GM19239 (cell line): Measurements from ENCODE around the gene HS6ST1.

Experiments
- DNase-seq: peaks from one replicate; pipeline ENCODE4 v3.0.0; 2011; ENCODE audit warnings: low spot score; ENCODE audit not compliant: insufficient read length
- FAIRE-seq: peaks from 2 replicates; lab custom pipeline; 2011; peaks lifted over from hg19 to GRCh38; lab: Jason Lieb, UNC

The HS6ST1 gene

GRCh38 chr2:128286011-128286721 is 32.5 kb downstream of the HS6ST1 start:
- DNase-seq (no peak), FAIRE-seq (no peak)

- no peak for DNase-seq
- no peak for FAIRE-seq
These were observed 33.2 kb downstream of the HS6ST1 start for GRCh38 chr2:128285329-128285931.

DNA sequence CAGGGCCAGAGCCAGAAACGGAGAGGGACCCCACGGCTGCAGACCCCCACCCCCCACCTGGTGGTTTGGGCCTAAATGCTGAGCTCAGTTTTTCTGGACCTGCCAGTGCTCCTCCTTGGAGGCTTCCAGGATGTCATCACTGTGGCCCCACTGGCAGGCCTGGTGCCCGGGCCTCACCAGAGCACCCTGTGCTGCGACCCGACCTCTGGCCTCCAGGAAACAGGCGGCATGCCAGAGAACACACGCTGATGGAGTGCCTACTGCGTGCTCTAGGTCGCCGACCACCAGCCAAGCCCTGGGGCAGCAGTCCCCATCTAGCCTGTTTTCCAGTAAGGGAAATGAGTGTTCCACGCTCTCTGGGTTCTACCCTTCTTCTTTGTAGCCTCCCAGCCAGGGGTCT is 33.8 kb downstream of the HS6ST1 start:
- DNase-seq, result no peak
- FAIRE-seq, result no peak

GRCh38 chr2:128284037-128284441 is 34.6 kb downstream of the HS6ST1 start:
- FAIRE-seq (no peak), DNase-seq (no peak)

GRCh38 chr2:128282976-128283810 is 35.5 kb downstream of the HS6ST1 start:
- FAIRE-seq (no peak), DNase-seq (no peak)

DNA sequence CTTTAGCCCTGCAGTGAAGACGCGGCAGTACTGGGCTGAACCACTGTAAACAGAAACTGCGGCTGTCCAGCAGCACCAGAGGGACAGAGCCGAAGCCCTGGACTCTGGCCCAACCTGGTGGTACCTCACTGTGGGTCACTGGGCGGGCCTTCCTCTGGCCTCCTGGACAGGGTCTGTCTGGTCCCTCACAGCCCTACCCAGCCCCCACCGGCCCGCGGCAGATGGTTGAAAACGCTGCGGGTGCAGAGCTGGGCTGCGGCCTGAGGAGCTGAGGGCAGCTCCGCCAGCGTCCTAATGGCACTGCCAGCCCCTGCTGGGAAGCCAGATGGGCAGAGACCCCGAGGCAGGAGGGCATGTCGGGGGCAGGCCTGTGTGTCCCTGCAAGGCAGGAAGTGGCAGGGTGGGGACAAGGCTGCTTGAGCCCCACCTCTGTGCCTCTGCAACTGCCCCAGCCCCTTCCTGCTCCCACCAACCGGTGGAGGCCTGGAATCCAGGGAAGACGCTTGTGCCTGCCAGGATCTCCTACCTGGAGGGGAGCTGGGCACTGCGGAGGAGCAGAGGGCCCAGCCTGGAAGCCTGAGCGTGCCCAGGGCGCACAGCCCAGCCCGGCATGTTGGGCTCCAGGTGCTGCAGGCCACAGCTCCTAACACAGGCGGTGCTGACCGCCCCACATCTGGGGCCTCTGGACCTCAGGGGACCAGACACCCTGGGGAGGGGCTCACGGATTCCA is 36.3 kb downstream of the HS6ST1 start:
- FAIRE-seq, result no peak
- no peak for DNase-seq

- FAIRE-seq (no peak), DNase-seq (no peak)
These were observed 36.8 kb downstream of the HS6ST1 start for GRCh38 chr2:128281852-128282245.

DNA sequence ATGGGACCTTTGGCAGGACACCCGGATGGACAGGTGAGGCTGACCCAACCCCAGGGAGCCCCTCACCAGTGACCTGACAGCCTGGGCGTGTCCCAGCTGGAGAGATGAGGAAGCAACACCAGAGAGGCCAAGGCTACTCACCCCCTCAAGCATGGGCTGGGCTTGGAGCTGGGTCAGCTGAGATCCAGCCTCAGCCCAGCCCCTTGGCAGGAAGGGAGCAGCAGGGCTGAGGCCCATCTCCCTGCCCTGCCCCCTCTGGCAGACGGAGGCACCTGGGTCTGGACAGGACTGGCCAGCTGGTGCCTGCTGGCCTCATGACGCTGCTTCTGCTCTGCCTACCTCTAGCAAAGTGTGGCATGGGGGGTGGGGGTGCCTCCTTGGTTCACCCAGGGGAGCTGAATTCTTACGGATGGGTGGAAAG is 37.8 kb downstream of the HS6ST1 start:
- FAIRE-seq, result no peak

DNA sequence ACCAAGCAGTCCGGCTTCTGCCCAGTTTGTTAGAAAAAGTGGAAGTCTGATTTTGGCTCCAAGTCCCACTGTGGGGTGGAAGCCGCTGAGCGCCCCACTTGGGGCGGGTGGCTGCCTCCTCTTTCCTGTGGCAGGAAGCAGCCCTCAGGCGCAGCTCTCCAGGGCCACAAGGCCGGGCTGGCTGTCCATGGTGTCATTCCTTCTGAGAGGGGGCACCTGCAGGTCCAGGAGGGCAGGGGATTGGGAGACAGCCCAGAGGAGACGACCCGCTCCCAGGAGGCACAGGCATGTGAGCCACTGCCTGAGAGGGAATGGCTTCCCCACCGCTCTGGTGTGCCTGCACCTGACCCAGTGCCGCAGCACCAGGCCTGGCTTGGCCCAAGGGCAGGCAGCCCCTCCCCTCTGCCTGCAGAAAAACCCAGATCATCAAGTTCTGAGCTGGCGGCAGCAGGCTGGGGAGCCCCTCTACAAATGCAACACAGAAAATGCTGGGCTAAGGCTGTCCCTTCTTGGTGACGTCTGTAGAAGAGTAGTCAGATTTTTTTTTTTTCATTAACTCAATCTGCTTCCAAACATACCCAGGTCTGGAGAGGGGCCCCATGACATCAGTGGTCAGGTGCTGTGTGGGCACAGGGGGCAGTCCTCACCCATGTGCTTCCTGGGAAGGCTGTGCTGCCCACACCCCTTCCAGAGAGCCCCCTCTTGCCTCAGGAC is 38.4 kb downstream of the HS6ST1 start:
- FAIRE-seq, result no peak
- DNase-seq, result no peak

More for the DNA sequence above, 37.8 kb downstream of the HS6ST1 start:
- DNase-seq, result no peak

DNA sequence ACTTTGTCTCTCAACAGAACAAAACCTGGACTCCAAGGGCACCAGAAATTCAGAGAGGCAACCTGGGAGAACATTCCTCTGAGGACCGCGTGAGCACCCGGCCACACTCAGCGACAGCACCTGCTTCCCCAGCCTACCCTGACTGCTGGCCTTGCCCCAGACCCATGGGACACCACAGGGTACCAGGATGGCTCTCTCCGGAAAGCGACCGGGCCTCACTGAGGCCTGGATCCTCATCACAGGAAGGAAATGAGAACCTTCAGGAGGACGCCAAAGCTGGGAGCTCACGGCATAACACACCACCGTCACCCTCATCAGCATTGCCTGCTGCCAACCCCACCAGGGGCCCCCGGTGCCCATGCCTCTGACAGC is 38.9 kb downstream of the HS6ST1 start:
- FAIRE-seq, result no peak
- DNase-seq, result no peak

DNA sequence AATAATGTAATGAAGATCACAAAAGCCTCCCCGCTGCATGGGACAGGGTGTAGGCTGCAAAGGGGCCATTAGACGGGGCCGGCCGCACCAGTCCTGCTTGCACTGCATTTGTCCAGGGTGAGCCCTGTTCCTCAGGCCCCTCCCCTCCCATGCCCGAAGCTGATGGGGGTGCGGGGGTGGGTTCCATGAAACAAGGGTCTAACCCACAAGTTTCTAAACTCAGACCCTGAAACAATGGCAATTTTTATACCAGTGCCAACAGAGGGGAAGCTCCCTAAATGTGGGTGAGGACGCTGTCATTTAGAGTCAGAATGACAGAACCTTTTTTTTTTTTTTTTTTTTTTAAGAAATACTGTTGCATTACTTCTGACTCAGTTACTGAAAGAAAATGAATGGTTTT is 39.7 kb downstream of the HS6ST1 start:
- no peak for DNase-seq

GRCh38 chr2:128277961-128278681 is 40.5 kb downstream of the HS6ST1 start:
- DNase-seq (no peak), FAIRE-seq (no peak)

More for the DNA sequence above, 39.7 kb downstream of the HS6ST1 start:
- no peak for FAIRE-seq

DNA sequence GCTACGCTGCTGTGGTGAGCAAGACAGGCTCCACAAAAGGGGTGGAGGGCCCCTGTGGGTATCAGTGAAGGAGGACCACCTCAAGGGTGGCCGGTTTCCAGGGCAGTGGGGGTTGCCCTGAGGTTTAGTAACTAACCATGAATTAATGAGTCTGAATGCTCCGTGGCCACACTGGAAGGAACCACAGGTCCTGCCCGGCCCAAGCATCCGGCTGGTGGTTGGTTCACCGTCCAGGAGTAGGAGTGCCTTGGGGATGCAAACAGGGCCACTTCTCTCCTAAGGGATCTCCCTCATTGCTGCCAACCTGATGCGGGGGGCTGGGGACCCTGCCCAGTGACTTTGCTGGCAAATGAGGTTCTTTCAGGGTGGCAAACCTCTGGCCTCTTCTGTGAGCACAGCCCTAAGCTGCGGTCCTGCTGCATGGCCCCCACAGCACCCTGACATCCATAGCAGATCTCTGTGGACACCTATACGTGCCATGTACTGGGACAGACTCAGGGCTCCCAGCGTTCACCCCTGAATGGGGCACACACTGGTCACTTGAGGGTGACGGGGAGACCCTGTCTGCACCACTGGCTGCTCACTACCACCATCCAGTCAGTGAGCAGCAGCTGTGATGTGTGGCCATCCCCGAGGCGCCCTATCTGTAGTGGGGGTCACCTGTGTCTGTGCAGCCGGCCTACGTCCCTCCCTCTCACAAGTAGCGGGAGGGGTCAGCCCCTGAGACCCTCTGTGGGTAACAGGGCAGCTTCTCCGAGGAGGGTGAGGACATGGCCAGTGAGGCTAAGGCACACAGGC is 41.6 kb downstream of the HS6ST1 start:
- DNase-seq (no peak), FAIRE-seq (no peak)

DNA sequence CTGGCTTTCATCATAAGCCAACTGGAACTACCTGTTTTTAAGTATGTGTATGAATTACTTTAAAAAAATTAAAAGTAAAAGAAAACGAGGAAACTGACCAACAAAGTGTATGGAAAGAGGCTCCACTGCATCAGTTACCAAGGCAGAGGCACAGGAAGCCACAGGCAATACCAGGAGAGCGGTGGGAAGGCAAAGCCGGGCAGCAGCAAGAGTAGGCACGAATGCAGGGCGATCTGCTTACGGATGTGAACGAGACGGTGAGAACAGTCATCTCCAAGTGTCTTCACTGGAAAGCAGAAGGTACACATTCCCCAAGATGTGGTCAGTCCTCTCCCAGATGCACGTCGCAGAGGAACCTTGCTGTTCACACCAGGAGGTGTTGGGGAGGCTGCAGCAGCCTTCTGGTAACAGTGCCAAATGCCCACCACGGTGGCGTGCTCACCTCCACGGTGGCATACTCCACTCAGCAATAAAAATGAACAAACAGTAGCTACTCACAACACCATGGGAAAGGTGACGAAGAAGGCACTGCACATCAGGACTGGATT is 43.1 kb downstream of the HS6ST1 start:
- DNase-seq, result no peak
- no peak for FAIRE-seq

DNA sequence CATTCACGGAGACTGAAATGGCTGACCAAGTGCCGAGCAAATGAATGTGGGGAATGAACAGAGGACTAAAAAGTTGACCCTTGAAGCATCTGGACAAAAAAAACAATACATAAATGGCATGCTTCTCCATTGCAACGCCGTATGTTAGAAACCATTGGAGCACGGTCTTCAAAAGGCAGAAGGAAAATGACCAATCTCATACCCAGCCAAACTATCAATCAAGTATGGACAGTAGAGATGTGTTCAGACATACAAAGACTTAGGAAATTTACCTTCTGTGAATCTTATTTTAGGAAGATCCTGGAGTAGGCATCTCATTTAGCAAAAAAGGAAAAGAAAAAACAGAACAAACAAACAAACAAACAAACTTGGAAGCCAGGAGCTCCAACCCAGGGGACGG is 44.5 kb downstream of the HS6ST1 start:
- FAIRE-seq, result no peak
- no peak for DNase-seq

DNA sequence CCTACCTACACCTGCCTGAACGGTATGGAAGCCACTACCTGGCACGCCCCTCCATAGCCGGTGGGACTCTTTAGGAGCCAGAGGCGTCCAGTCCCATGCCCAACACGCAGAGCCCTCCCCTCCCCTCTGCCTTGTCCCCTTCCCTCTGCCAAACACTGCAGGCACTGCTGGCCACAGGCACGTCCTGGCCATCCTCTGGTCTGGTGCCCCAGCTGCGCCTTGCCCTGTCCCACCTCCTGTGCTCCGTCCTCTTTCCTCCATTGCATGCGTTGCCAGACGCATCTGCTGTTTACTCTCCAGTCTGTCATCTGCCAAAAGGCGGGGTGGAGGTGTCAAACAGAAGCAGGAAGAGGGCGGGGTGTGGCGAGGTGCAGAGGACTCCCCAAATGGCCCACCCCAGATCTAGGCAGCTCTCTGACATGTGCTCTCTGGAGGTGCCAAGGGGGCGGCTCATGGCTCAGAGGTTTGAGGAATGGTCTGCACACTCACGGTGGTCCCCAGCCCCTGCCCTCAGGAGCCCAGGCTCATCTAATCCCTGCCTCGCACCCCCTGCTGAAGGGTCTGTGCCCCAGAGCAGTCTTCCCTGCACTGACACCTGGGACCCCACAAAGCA is 45.1 kb downstream of the HS6ST1 start:
- no peak for FAIRE-seq
- no peak for DNase-seq

DNA sequence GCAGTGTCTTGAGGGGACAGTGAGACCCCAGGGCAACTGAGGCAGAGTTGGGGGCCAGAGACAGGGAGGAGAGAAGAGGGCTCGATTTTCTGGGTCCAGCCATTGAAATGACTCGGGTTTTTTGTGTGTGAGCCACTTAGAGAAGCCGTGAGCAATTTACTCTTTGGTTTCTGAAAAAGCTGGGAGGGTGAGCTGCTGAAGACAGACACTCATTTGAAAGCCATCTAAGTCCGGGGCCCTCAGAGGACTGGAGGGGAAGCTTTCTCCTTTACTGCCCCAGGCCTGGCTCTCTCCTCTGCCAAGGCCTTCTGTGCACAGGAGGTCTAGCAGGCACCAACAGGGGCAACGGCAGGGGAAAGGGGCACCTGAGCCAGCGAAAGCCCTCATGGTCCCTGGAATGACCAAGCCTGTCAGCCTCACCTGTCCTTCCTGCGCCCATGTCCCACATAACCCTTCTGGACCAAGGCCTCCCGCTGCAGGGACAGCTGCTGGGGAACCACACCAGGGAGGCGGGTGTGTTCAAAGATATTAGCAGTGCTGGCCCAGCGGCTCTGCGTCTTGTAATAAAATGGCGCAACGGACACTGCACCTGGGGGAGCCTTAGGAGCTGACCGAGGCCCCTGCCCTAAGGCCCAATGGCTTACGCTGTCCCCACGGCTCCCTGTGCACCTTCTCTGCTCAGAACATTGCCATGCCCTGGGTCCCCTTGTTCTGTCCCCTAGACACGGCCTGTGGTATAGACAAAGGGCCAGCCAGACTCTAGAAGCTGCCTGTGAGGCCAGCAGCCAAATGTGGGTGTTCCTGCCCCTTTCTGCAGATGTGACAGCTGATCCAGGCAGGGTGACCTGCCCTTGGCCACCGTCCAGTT is 45.8 kb downstream of the HS6ST1 start:
- no peak for FAIRE-seq
- no peak for DNase-seq
